Measurements from ENCODE around the gene TMEM38B. TPM values are rescaled to one million over a fixed set of nuclear protein-coding genes. Genes with fewer than 3 reads are reported as not detected.

Gene TMEM38B
- total RNA-seq, 4 donors from 2014 or later = 9.9 to 18.0 (median 12.5) TPM

GRCh38 chr9:105822814-105823213 is 128.5 kb downstream of the TMEM38B start:
- no peaks in the 10 kb centered on the region for H3K4me1 ChIP-seq
- peaks cover 0 to 4% (median 0%) of the 10 kb centered on the region in 4 donors for H3K9me3 ChIP-seq
- H3K36me3 ChIP-seq = no peaks in the 10 kb centered on the region
- TF ChIP-seq CTCF (IDR thresholded peaks at IDR 0.05) = no peak
- TF ChIP-seq POLR2A (IDR thresholded peaks at IDR 0.05) = no peak
- no peak overlapping the region for H3K27ac ChIP-seq
- H3K4me3 ChIP-seq = no peak overlapping the region
- no peak for DNase-seq
- H3K27me3 ChIP-seq = no peaks in the 10 kb centered on the region

Other genes starting within 250 kb of the TMEM38B start
- gene FSD1L, start 246.5 kb upstream of the TMEM38B start, total RNA-seq = 10 to 100 TPM; 10.1 to 24.3 (median 13.7) TPM
- gene FKTN, start 136.4 kb upstream of the TMEM38B start, total RNA-seq = 10 to 100 TPM in 2 of 4 donors, 1 to 10 TPM in 2; 5.0 to 22.1 (median 8.4) TPM
- gene TAL2, start 32.1 kb upstream of the TMEM38B start, total RNA-seq = not detected

All from Peyer's patch (tissue), 4 donors.